Nephron progenitor cell (in vitro differentiated cells): Measurements from ENCODE around the gene NLRC3.

ENCODE experiments used
- DNase-seq: peaks from one replicate; pipeline ENCODE4 v3.0.0; 2021
- H3K27ac Mint-ChIP-seq: 2 replicates; pipeline ENCODE4 v1.8.0; 2021; ENCODE audit warnings: mild to moderate bottlenecking, moderate library complexity, mixed read lengths
- H3K27me3 Mint-ChIP-seq: 2 replicates; pipeline ENCODE4 v1.8.0; 2021; ENCODE audit warnings: mild to moderate bottlenecking, low read depth, mixed read lengths; ENCODE audit not compliant: poor library complexity
- H3K36me3 Mint-ChIP-seq: 2 replicates; pipeline ENCODE4 v1.8.0; 2021; ENCODE audit warnings: low read depth, mixed read lengths
- H3K4me1 Mint-ChIP-seq: 2 replicates; pipeline ENCODE4 v1.8.0; 2021; ENCODE audit warnings: mixed read lengths
- H3K4me3 Mint-ChIP-seq: 2 replicates; pipeline ENCODE4 v1.8.0; 2021; ENCODE audit warnings: mild to moderate bottlenecking, moderate library complexity, mixed read lengths
- H3K9me3 Mint-ChIP-seq: 2 replicates; pipeline ENCODE4 v1.8.0; 2021; ENCODE audit warnings: mild to moderate bottlenecking, moderate library complexity, mixed read lengths
- CTCF ChIP-seq: fragments of 200-600 bp; sonication (generic); IDR thresholded peaks from 2 replicates; pipeline ENCODE4 v1.5.0; 2021; ENCODE audit warnings: antibody characterized with exemption

Gene NLRC3

GRCh38 chr16:3599922-3600321 lies 22.7 kb upstream of the NLRC3 start:
- H3K27me3 Mint-ChIP-seq = no peaks in the 10 kb centered on the region
- no peak for DNase-seq
- peaks cover 82% of the 10 kb centered on the region for H3K36me3 Mint-ChIP-seq
- peaks cover 34% of the 10 kb centered on the region for H3K9me3 Mint-ChIP-seq
- TF ChIP-seq CTCF = no peak
- H3K4me3 Mint-ChIP-seq = no peak overlapping the region
- H3K27ac Mint-ChIP-seq = no peak overlapping the region
- H3K4me1 Mint-ChIP-seq = no peaks in the 10 kb centered on the region

- no peaks in the 10 kb centered on the region for H3K4me1 Mint-ChIP-seq
Observed at GRCh38 chr16:3599121-3599520, 21.9 kb upstream of the NLRC3 start.

GRCh38 chr16:3598236-3598635 lies 21.0 kb upstream of the NLRC3 start:
- H3K9me3 Mint-ChIP-seq = peaks cover 34% of the 10 kb centered on the region
- no peak for DNase-seq
- no peaks in the 10 kb centered on the region for H3K4me1 Mint-ChIP-seq
- no peak overlapping the region for H3K4me3 Mint-ChIP-seq
- H3K27ac Mint-ChIP-seq = no peak overlapping the region
- peaks cover 78% of the 10 kb centered on the region for H3K36me3 Mint-ChIP-seq
- H3K27me3 Mint-ChIP-seq = no peaks in the 10 kb centered on the region
- TF ChIP-seq CTCF = no peak

More at GRCh38 chr16:3599121-3599520, 21.9 kb upstream of the NLRC3 start:
- no peaks in the 10 kb centered on the region for H3K27me3 Mint-ChIP-seq
- H3K27ac Mint-ChIP-seq = no peak overlapping the region
- H3K4me3 Mint-ChIP-seq = no peak overlapping the region
- TF ChIP-seq CTCF = no peak
- peaks cover 34% of the 10 kb centered on the region for H3K9me3 Mint-ChIP-seq
- no peak for DNase-seq
- peaks cover 80% of the 10 kb centered on the region for H3K36me3 Mint-ChIP-seq

- H3K36me3 Mint-ChIP-seq = peaks cover 72% of the 10 kb centered on the region
- H3K27ac Mint-ChIP-seq = peak overlapping the region; percentile 57
- H3K4me1 Mint-ChIP-seq = no peaks in the 10 kb centered on the region
- no peak overlapping the region for H3K4me3 Mint-ChIP-seq
- H3K9me3 Mint-ChIP-seq = peaks cover 34% of the 10 kb centered on the region
- no peaks in the 10 kb centered on the region for H3K27me3 Mint-ChIP-seq
- no peak for DNase-seq
- TF ChIP-seq CTCF = no peak
Observed at GRCh38 chr16:3597676-3598075, 20.5 kb upstream of the NLRC3 start.

- Mint-ChIP-seq H3K27ac (no peak overlapping the region), H3K27me3 (no peaks in the 10 kb centered on the region), H3K4me1 (no peaks in the 10 kb centered on the region), H3K36me3 (peaks cover 68% of the 10 kb centered on the region), H3K4me3 (no peak overlapping the region), H3K9me3 (peaks cover 34% of the 10 kb centered on the region)
- DNase-seq = no peak
- TF ChIP-seq CTCF = no peak
Observed at GRCh38 chr16:3597226-3597625, 20.0 kb upstream of the NLRC3 start.

- no peak for TF ChIP-seq CTCF
- Mint-ChIP-seq H3K27me3 (no peaks in the 10 kb centered on the region), H3K4me3 (no peak overlapping the region), H3K27ac (no peak overlapping the region), H3K36me3 (peaks cover 64% of the 10 kb centered on the region), H3K4me1 (no peaks in the 10 kb centered on the region), H3K9me3 (peaks cover 27% of the 10 kb centered on the region)
- no peak for DNase-seq
Observed at GRCh38 chr16:3596101-3596861, 19.1 kb upstream of the NLRC3 start.
